GM15510 (cell line): Measurements from ENCODE around the gene ZNF335.

Source experiments
- POLR2A ChIP-seq: IDR thresholded peaks from 3 replicates; pipeline ENCODE4 v1.6.1; 2011; ENCODE audit warnings: borderline replicate concordance; ENCODE audit not compliant: insufficient read length; ENCODE audit errors: extremely low read depth

The ZNF335 gene

DNA sequence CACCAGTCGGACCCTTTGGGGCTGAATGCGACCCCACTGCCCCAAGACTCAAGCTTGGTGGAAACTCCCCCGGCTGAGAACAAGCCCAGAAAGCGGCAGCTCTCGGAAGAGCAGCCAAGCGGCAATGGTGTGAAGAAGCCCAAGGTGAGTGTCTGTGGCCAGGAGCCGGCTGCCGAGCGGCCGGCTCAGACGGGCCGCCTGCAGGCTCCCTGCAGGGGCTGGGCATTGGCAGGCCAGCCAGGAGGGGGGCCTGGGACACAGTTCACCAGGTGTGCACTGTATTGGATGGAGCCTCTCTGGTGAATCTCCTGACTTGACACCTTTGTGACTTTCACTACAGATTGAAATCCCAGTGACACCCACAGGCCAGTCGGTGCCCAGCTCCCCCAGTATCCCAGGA lies 31.5 kb downstream of the ZNF335 start:
- TF ChIP-seq POLR2A: no peak

DNA sequence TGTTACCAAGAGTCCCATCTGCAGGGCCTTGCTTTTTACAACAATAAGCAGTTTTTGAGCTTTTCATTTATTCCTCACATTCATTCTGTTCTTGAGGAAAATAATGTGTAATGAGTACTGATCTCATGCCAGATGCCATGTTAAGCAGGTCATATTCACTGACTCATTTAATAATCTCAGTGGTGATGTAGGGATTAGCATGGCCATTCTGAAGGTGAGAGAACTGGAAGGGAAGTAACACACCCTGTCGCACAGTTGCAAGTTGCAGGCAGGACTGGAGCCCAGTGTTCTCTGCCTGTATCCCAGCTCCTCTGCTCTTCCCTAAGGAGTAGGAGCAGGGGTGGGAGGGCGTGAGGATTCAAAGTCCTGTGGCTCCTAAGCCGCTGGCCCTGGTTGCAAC lies 31.9 kb downstream of the ZNF335 start:
- TF ChIP-seq POLR2A: no peak

DNA sequence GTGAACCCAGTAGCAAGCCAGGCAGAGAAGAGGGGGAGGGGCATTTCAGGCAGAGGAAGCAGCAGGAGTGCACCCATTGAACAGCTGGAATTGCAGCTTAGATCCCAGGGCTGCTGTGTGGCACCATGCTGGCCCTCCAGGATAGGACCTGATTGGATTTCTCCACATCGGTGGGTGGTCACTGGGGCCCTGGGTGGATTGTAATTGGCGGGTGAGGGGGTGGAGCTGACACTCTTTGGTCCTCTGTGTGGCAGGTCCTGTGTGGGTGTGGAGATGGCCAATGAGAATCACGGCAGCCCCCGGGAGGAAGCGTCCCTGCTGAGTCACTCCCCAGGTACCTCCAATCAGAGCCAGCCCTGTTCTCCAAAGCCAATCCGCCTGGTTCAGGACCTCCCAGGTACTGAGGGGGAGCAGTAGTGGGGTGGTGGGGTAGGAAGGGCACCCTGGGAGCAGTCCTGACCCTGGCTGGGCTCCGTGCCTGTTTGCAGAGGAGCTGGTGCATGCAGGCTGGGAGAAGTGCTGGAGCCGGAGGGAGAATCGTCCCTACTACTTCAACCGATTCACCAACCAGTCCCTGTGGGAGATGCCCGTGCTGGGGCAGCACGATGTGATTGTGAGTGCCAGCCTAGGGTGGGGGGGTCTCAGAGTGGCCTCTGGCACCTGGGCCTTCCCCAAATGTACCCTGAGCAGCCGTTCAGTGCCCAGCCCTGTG lies 33.1 kb downstream of the ZNF335 start:
- TF ChIP-seq POLR2A: no peak

DNA sequence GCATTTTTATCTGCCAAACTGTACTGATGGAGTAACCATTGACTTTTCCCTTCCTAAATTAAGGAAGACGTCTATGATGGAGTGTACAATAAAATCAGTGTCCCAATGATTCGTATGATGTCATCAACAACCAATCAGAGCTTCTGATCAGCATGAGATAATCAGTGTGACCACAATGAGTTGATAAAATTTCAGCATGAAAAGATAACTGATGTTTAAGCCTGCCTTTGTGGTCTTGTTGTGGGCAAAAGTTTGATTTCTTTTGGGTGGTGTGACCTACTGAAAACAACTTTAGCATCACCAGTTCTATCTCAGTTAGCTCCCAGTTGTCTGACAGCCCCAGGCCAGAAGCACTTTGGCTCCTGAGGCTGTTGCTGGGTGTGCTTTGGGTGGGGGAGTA lies 34.2 kb downstream of the ZNF335 start:
- TF ChIP-seq POLR2A: no peak

DNA sequence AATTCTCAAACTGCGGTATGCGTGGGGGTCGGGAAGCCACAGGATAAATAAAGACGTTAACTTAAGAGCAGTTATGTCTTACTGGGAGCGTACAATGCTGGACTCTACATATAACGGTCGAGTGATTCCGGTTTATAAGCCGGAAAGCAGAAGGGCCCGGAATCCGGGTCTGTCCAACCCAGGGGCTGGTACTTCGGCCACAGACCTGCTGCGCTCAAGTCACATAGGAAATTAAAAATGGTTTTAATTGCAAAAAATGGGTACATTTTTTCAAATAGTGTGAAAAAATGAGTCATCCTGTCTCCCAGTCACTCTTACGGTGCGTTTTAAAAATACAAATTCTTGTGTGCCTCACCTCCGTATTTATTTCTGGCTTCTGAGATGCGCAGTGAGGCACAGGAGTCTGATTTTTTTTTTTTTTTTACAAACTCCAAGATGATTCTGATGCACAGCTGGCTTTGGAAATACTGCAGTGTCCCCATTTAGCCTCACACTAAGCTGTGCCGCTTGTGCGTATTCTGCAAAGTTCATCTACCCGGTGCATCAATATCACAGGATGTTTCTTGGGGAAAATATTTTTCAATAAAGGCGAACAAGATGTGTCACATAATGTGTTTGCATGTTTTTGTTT lies 36.5 kb downstream of the ZNF335 start:
- no peak for TF ChIP-seq POLR2A

DNA sequence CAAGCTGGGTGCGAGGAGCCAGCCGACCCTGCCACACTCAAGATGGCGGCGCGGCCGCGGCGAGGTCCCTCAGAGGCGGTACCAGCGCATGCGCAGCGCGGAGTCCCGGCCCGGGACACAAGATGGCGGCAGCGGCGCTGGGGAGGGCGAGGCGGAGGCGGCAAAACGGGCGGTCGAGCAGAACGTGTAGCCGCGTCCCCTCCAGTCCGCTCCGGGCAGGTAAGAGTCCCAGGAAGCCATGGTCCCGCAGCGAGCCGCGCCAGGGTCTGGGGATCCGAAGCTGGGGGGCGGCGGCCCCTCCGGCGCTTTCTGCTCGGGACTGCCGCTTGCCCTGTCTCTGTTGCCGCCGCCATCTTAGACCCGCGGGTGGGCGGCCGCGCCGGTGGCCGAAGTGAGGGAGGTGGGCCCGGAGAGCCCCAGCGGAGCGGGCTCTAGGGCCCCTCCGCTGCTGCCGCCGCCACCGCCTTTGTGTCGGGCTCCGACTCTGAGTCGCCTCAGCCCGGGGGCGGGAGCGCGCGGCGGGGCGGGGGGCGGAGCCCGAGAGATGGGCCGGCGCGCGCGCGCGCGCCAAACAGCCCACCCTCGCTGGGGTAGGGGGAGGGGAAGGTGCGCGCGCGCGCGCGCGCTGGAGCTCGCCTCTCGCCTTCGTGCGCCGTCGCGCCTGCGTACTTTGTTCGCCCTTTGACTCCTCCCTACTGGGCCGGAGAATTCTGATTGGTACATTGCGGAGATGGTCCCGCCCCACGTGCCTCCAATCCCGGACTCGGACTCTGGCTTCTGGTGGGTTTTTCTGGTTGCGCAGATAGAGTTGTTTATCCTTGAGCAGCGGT lies 37.2 kb downstream of the ZNF335 start, which contains the start of gene PCIF1:
PCIF1 (plus strand) TSS at position 98 of the 830 bp plus-strand sequence. CDS start 4,317 bp downstream, outside the sequence.
- TF ChIP-seq POLR2A: peak; percentile 89

DNA sequence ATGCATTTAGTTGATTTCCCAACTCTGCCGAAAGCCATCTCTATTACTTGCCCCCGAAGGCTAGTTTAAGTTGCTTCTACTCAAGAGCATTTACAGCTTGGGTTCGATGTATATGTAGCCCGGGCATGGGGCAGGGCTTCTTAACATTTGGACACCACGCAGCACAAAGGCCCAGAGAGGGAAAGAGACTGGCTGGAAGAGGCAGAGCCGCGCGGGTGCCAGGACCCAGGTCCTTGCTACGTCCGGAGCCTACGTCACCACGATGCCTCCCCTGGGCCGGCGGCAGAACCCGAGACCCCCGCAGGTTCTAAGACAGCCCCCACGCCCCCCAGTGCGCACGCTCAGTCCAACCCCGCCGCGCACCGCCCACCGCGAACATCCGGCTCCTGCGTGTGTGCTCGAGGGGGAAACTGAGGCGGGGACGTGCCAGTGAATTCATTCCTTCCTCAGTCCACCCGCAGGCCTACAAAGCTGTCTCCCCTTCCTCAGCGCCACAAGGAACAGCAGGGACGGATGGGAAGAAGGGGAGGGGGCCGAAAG lies 37.9 kb downstream of the ZNF335 start:
- TF ChIP-seq POLR2A: no peak

DNA sequence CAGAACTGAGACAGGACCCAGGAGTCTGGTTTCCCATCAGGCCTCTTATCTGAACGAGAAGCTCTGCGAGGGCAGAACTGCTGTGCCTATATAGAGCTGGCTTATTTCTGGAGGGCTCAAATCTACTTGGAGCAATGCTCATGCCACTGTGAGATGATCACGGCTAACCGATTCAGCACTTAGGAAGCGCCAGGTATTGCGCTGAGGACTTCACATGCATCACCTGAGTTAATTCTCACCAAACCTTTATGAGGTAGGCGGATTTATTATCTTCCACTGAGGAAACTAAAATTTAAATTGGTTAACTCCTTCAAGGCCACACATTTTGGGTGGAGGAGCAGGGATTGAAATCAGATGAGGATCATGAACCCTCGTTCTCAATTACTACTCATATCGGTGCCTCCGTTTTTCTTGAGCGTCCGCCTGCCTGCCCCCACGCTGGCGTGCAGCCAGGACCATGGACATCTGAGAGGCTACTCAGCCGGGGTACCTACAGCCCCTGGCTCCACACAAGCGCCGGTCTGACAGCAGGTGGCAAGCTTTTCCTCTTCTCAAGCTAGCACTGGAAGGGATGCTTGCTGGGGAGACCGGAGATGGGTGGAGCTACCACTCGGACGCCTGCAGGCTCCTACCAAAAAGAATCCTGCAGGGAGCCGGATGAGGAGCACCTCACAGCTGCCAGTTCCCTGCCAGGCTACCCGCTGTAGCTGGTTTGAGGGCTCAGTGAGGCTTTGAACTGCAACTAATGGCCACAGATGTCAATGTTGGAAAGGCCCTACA lies 38.5 kb downstream of the ZNF335 start:
- TF ChIP-seq POLR2A: peak; percentile 45

DNA sequence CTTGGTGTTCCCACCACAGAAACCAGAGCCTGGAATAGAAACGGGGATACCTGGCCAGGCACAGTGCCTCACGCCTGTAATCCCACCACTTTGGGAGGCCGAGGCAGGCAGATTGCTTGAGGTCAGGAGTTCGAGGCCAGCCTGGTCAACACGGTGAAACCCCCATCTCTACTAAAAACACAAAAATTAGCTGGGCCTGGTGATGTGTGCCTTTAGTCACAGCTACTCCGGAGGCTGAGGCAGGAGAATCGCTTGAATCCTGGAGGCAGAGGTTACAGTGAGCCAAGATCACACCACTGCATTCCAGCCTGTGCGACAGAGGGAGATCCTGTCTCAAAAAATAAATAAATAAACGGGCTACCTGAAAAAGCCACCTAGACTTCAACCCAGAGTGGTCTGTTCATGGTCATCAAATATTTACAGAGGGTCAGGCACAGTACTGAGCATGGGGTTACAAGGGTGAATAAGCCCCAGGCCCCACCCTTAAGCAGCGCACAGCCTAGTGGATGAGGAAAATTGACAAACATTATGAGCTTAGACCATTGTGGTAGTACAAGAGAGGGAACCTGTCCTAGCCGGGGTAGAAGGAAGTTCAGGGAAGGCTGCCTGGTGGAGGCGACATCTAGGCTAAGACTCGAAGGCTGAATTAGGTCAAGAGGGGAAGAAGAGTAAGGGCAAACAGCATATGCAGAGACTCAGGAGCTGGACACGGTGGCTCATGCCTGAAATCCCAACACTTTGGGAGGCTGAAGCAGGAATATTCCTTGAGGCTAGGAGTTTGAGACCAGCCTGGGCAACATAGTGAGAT lies 44.7 kb downstream of the ZNF335 start:
- no peak for TF ChIP-seq POLR2A

DNA sequence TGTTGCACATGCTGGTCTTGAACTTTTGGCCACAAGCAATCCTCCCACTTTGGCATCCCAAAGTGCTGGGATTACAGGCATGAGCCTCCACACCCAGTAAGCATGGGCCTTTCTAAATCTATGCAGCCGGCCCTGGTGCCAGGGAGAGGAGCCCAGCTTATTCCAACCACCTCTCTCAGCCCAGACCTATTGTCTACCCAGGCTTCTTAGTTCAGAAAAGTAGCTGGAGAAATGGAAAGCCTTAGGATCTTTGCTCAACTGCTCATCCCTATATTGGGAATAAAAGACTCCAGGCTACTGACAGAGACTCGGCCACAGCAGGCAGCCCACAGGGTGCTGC lies 45.3 kb downstream of the ZNF335 start:
- no peak for TF ChIP-seq POLR2A

DNA sequence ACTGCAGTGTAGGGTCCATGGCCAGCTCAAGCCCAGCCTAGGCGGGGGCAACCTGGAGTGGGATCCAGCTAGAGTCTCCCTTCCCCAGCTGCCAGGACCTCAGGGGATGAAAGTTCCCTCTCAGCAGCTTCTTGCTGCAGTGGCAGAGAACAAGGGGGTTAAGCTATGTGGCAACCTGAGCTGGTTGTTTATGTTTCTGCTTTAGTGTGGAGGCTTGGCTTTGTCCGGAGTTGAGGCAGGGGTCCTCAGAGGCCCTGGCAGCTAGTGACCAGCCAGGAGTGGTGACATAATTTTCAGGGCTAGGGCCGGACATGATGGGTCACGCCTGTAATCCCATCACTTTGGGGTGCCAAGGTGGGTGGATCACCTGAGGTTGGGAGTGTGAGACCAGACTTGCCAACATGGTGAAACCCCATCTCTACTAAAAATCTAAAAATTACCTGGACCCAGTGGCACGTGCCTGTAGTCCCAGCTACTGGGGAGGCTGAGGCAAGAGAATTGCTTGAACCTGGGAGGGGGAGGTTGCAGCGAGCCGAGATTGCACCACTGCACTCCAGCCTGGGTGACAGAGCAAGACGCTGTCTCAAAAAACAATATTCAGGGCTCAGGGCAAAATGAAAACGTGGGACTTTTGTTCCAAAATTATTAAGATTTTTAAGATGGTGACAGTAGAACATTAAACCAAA lies 46.0 kb downstream of the ZNF335 start:
- TF ChIP-seq POLR2A: no peak

DNA sequence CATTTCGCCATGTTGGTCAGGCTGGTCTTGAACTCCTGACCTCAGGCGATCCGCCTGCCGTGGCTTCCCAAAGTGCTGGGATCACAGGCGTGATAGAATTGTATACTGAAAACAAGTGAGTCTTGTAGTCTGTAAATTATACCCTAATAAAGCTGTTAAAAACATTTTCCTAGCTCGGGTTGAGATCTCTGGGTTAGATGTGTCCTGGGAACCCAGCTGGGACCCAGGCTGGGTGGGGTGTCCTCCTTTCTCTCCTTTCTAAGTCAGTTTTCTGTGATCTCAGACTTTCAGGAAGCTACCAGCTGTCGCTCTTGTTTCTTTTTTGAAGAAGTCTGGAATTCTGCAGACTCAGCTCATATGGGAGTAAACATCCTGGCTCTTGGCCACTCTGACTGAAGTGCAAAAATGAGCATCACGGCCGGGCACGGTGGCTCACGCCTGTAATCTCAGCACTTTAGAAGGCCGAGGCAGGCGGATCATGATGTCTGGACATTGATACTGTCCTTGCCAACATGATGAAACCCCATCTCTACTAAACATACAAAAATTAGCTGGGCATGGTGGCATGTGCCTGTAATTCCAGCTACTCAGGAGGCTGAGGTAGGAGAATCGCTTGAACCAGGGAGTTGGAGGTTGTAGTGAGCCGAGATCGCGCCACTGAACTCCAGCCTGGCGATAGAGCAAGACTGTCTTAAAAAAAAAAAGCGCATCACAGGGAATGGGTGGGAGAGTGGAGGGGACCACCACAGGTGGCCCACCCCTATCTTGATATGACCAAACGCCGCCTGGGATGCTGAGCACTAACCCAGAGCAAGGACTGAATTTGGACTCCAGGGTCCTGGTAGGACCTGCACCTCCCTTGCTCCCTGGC lies 47.4 kb downstream of the ZNF335 start:
- no peak for TF ChIP-seq POLR2A

DNA sequence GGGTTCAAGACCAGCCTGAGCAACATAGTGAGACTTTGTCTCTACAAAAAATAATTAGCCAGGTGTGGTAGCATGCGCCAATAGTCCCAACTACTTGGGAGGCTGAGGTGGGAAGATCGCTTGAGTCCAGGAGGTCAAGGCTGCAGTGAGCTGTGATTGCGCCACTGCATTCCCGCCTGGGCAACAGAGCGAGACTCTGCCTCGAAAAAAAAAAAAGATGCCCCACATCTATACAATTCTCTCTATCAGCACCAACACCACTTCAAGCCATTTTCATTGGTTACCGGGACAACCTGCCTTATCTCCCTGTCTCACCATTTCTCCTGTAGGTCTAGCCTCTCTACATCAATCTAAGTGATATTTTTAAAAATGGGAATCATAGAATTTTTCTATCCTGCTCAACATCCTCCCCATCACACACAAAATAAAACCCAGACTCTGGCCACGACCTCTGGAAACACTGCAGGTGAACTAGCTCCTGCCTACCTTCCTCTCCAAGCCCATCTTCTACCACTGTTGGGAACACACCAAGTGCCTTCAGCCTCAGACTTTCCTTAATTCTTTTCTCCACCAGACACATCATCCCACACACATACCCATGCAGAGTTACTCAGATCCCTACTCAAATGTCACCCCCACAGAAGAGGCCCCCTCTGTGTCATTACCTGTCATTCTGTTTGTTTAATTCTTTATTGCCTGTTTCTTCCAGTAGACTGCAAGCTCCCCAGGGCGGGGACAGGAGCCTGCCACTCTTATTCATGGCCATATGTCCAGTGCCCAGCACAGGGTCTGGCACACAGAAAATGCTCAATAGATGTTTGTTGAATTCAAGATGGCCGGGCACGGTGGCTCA lies 50.4 kb downstream of the ZNF335 start:
- TF ChIP-seq POLR2A: no peak
